Ramos (cell line): ENCODE measurements around the gene ADGRD2.

Experiments
- in situ Hi-C: fragments of 300-500 bp; cut with MboI; formaldehyde crosslinking; loops from one replicate; pipeline ENCODE4 v1.14.3; 2022; ENCODE audit warnings: low sequenced_read_pairs; ENCODE audit not compliant: unreplicated experiment

Gene ADGRD2

GRCh38 chr9:124495126-124496074, 45.1 kb downstream of the ADGRD2 start:
- in situ Hi-C loops: no loop called here

- in situ Hi-C loops: no loop called here
Measured at GRCh38 chr9:124496075-124496449, 45.8 kb downstream of the ADGRD2 start.

- in situ Hi-C loops: no loop called here
Measured at GRCh38 chr9:124496463-124496862, 46.2 kb downstream of the ADGRD2 start.

DNA sequence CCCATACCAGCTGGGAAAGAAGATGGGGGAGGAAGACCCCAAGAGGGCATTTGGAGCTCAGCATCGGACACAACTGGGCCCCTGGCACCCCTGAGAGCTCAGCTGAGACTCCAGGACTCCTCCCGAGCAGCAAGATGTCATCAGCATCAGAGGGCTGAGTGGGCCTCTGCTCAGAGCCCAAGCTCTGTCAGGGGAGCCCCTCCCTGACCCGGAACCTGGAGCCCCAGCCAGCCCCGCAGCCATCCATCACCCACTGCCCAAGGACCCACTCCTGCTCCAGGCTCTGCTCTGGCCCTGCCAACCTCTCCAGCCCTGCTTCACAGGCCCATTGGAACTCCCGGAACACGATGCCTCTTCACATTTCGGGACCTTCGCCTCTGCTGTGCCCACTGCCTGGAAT, 47.2 kb downstream of the ADGRD2 start:
- in situ Hi-C loops: no loop called here

DNA sequence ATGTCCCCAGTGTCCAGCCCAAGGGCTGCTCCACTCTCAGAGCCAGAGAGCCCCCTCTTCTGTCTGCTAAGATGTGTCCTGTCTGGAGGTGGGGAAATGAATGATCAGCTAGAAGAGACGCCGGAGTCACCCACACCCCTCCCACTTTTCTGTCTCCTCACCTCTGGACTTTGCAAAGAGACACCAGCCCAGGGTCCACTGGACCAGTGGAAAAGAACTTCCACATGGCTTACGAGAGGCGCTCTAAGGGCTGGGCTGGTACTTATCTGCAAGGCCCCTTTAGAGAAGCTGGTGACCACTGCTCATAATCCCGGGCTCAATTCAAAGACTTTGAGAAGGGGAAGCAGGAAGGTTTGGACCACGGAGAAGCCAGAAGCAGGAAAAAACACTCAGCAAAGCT, 47.8 kb downstream of the ADGRD2 start:
- in situ Hi-C loops: no loop called here

GRCh38 chr9:124498499-124499146, 48.4 kb downstream of the ADGRD2 start:
- in situ Hi-C loops: no loop called here

GRCh38 chr9:124499216-124499615, 49.0 kb downstream of the ADGRD2 start:
- in situ Hi-C loops: no loop called here

GRCh38 chr9:124500028-124500795, 50.0 kb downstream of the ADGRD2 start:
- in situ Hi-C loops: no loop called here

- in situ Hi-C loops: no loop called here
Measured at GRCh38 chr9:124500796-124501611, 50.8 kb downstream of the ADGRD2 start.

DNA sequence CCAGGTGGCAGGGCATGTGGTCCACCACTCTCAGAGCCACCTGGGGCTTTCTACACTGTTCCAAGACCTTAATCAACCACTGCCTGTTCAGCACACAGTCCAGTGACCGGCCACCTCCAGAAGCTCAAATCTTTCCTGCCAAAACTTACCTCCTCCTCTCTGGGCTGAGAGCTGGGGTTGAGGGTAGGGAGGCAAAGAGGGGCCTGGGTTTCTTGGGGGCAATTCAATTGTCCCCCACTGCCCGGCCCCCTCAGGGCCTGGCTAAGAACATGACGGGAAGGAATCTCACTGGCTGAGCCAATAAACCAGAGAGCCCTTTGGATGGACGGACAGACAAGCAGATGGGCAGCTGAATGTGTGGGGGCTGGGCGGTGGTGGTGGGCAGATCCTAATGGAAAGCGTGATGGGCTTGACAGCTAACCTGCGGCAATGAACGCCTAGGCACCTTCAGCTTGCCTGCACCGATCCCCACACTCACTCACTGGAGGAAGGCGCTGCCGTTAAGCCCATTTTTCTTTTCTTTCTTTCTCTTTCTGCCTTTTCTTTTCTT, 51.6 kb downstream of the ADGRD2 start:
- in situ Hi-C loops: no loop called here

DNA sequence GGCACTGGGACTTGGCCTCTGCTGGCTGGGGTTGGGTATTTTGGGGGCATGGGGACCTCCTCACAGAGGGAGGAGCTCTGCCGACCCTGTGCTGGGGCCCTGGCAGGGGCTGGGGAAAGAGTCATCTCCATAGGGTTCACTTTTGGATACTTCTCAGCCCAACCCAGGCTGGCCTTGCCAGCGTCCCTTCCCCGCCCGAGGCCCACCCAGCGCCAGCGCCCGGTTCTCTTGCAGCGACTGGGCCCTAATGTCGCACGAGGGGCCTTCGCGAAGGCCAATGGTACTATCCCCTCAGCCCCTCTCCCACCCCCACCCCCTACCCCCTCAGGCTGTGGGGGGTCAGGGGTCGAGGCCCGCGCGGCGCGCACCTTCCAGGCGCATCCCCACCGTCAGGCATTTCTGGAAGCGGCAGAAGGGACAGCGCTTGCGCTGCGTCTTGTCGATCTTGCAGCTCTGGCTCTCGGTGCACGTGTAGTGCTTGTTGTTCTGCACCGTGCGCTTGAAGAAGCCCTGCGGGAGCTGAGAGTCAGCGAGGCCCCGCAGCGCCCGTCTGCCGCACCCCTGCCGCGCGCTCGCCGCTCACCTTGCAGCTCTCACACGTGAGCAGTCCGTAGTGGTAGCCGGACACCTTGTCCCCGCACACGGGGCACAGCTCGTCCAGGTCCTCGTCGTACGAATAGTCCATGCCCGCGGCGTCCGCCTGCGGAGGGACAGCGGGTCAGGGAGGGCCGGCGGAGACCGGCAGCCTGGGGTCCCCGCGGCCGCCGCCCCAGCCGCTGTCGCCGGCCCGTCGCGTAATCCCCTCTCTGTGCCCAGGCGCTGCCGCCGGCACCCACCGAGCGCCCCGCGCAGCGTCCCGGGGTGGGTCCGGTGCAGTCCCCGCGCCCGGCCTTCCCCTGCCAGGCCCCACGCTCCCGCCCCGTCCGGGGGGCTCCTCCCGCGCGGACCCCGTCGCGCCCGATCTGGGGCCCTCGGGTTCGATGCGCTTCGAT, 52.8 kb downstream of the ADGRD2 start:
- in situ Hi-C loops: no loop called here

DNA sequence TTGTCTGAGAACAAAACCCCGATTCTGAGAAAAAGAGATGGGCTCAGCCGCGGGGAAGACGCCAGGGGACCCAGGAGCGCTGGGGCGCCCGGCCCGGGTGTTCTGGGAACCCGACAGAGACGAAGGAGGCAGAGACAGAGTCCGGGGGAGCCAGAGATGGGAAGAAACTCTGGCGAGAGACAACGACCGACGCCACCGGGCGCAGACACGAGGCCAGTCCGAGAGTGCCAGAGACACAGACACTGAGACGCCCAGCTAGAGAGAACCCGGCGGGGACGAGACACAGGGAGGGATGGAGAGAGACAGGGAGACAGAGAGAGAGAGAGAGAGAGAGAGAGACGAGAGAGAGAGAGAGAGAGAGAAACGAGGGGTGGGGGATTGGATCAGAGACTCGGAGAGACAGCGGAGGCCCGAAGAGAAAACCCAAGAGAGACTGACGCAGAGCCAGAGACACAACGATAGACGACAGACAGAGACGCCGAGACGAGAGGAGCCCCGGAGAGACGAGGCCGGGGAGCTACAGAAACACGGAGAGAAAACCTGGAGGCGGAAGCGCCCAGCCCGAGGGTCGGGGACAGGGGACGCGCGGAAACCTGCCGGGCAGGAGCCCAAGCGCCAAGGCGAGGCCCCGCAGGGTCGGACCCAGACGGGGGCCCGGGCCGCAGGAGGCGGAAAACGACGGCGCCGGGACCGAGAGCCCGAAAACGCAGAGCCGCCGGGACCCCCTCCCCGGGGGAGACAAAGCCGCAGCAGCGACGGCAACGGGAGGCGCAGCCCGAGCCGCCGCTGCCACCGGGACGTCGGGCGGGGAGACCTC, 53.7 kb downstream of the ADGRD2 start:
- in situ Hi-C loops: no loop called here

- in situ Hi-C loops: no loop called here
Measured at GRCh38 chr9:124504530-124505005, 54.3 kb downstream of the ADGRD2 start.

DNA sequence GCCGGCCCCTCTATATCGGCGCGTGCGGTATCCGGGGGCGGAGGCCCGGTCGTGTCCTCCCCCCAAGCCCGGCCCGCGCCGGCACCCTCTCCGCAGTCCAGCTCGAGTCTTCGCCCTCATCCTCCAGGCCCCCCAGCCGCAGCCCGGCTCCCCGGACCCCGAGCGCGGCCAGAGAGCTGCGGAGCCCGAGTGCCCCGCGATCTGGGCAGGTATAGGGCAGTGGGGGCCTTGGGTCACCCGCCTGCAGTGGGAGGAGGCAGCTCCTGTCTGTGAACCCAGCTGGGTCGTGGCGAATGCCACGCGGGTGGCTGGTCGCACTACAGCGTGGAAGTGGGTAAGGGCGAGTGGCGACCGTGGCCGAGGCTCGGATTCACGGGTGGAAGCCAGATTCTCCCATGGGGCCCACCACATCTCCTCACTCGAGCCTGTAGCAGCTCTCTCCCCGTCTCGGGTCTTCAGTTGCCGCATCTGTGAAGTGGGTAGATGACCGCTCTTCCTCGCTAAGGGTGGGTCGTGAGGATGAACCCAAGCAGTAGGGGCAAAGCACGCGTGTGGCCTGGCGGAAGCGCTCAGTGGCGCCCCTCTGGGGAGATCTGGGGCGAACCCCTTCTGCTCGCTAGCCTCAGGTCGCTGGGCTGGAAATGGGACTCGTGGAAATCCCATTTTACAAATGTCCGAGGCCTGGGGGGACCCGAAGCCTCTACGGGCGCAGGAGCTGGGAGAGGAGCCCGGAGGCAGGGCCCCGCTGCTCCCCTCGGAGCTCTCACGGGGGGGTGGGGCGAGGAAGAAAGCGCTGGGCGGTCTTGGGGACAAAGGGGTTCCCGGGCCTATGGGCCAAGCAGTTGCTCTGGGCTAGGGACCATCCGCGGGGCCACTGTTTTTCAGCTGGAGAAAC, 55.0 kb downstream of the ADGRD2 start:
- in situ Hi-C loops: no loop called here

GRCh38 chr9:124505901-124506346, 55.7 kb downstream of the ADGRD2 start:
- in situ Hi-C loops: no loop called here

- in situ Hi-C loops: no loop called here
Measured at GRCh38 chr9:124506433-124506832, 56.2 kb downstream of the ADGRD2 start.
